Calu3 (cell line): Measurements from ENCODE around the gene DQX1. TPM values are rescaled to one million over a fixed set of nuclear protein-coding genes. Genes with fewer than 3 reads are reported as not detected.

Source experiments
- BruUV-seq: library from RNA; stranded (reverse); fragments of 400-500 nt; replicated peaks from 2 replicates; lab custom pipeline; 2021; lab: Mats Ljungman, UMichigan
- CTCF ChIA-PET: fragments of 300-600 bp; sonication (Branson Sonifier 250); formaldehyde crosslinking; loops from one replicate; lab custom pipeline; 2022; ENCODE audit warnings: antibody characterized with exemption; lab: Charles Lee
- DNase-seq: peaks from one replicate; pipeline ENCODE4 v3.0.0; 2022
- H3K27ac Mint-ChIP-seq: one replicate; pipeline ENCODE4 v1.8.0; 2022; ENCODE audit warnings: mixed read lengths; ENCODE audit not compliant: unreplicated experiment
- H3K27me3 Mint-ChIP-seq: one replicate; pipeline ENCODE4 v1.8.0; 2022; ENCODE audit warnings: mixed read lengths; ENCODE audit not compliant: unreplicated experiment
- H3K36me3 Mint-ChIP-seq: one replicate; pipeline ENCODE4 v1.8.0; 2022; ENCODE audit warnings: mild to moderate bottlenecking, moderate library complexity, mixed read lengths; ENCODE audit not compliant: insufficient read depth, unreplicated experiment
- H3K4me1 Mint-ChIP-seq: one replicate; pipeline ENCODE4 v1.8.0; 2022; ENCODE audit warnings: mild to moderate bottlenecking, low read depth, mixed read lengths; ENCODE audit not compliant: unreplicated experiment
- H3K4me3 Mint-ChIP-seq: one replicate; pipeline ENCODE4 v1.8.0; 2022; ENCODE audit warnings: mild to moderate bottlenecking, low read depth, moderate library complexity, mixed read lengths; ENCODE audit not compliant: unreplicated experiment
- H3K9me3 Mint-ChIP-seq: one replicate; pipeline ENCODE4 v1.8.0; 2022; ENCODE audit warnings: low read depth, mixed read lengths; ENCODE audit not compliant: unreplicated experiment
- CTCF ChIP-seq: fragments of 200-600 bp; IDR thresholded peaks from one replicate; pipeline ENCODE4 v1.8.0; 2022; ENCODE audit warnings: antibody characterized with exemption; ENCODE audit not compliant: unreplicated experiment
- intact Hi-C: fragments of 100-400 bp; cut with micrococcal nuclease; formaldehyde crosslinking; loops from one replicate; pipeline ENCODE4 v1.10.0; 2022; ENCODE audit not compliant: unreplicated experiment
- total RNA-seq: library from RNA; stranded (reverse); gene quantifications from 2 replicates; pipeline ENCODE4 v1.2.3, GENCODE V29; 2022

The DQX1 gene
- total RNA-seq, 1 experiment from 2014 or later: 0.14 TPM

- DNase-seq: no peak
- Mint-ChIP-seq H3K36me3 (no peaks in the 10 kb centered on the region), H3K27me3 (peaks cover 15% of the 10 kb centered on the region), H3K4me1 (no peaks in the 10 kb centered on the region), H3K27ac (no peak overlapping the region), H3K4me3 (no peak overlapping the region), H3K9me3 (no peaks in the 10 kb centered on the region)
- CTCF ChIA-PET: no interaction called here
- intact Hi-C loops: no loop called here
- BruUV-seq: no TSS peak
- no peak for TF ChIP-seq CTCF
Observed at GRCh38 chr2:74542978-74543377, 16.9 kb upstream of the DQX1 start.

DNA sequence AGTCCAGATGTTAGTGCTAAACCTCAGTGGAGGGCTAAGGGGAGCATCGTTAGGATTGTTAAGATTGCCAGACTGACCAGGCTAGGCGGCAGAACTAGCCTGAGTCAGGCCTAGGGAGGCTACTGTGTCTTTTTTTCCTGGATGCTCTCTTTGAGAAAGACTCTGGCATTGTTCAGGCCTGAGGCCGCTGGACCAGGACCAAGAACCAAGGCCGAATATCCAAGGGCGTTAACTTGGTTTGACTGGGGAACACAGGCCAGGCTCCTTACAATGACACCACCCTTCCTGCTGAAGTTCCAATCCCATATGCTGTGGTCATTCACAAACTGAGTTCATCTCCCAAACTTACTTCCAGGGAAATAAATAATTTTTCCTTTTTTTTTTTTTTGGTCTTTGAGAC lies 14.3 kb upstream of the DQX1 start:
- Mint-ChIP-seq H3K27me3 (peaks cover 40% of the 10 kb centered on the region), H3K27ac (no peak overlapping the region), H3K36me3 (no peaks in the 10 kb centered on the region), H3K4me1 (no peaks in the 10 kb centered on the region), H3K4me3 (no peak overlapping the region), H3K9me3 (no peaks in the 10 kb centered on the region)
- CTCF ChIA-PET: no interaction called here
- BruUV-seq: no TSS peak
- intact Hi-C loops: no loop called here
- no peak for TF ChIP-seq CTCF
- no peak for DNase-seq

DNA sequence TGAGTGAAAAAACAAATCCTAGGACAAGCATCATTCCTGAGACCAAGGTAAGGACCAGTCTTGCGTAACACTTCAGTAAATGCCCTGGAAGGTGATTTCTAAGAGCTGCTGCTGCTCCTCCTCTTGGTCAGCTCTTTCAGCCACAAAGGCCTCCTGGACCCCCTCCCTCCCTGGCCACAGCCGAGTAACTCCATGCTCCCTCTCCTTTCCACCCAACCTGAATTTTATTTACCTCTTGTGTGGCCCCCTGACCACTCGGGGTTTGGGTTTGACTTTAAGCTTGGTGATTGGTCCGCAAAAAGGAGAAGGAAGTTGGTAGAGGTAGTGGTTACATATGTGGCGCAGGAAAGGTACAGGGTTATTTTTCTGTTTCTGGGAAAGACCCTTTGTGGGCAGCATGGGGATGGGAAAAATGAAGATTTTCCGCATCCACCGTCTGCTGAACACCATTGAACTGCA lies 12.9 kb upstream of the DQX1 start:
- H3K4me1 Mint-ChIP-seq: no peaks in the 10 kb centered on the region
- no peak overlapping the region for H3K27ac Mint-ChIP-seq

DNA sequence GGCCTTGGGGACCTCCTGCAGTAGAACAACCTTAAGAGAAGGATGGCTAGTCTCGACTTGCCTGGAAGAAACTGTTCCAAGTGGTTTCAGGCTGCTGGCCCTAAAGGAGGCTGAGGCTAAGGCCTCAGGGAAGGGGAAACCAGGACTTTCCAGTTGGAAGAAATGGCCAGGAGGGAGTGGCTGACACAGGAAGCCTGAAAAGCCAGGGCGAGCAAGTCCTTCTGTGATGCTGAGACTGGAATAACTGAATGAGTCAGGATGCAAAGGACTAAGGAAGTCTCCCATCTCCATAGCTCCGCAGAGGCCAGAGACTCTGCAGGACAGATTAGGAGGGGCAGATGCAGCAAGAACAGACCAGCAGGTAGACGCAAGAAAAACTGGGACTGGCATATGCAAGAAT lies 11.1 kb upstream of the DQX1 start:
- TF ChIP-seq CTCF: no peak
- BruUV-seq: no TSS peak
- no peak overlapping the region for H3K27ac Mint-ChIP-seq
- peaks cover 40% of the 10 kb centered on the region for H3K27me3 Mint-ChIP-seq
- H3K36me3 Mint-ChIP-seq: peaks cover 5% of the 10 kb centered on the region
- intact Hi-C loops: loop anchor here (10.0 kb wide), 1 partner anchor 202 kb away; no protein-coding TSS in a partner anchor
- H3K9me3 Mint-ChIP-seq: no peaks in the 10 kb centered on the region
- CTCF ChIA-PET: no interaction called here
- DNase-seq: no peak
- no peak overlapping the region for H3K4me3 Mint-ChIP-seq
- peaks cover 4% of the 10 kb centered on the region for H3K4me1 Mint-ChIP-seq

More for the DNA sequence above, 12.9 kb upstream of the DQX1 start:
- Mint-ChIP-seq H3K4me3 (no peak overlapping the region), H3K27me3 (peaks cover 40% of the 10 kb centered on the region), H3K36me3 (peaks cover 1% of the 10 kb centered on the region), H3K9me3 (no peaks in the 10 kb centered on the region)
- intact Hi-C loops: loop anchor here (10.0 kb wide), 1 partner anchor 204 kb away; no protein-coding TSS in a partner anchor
- no peak for DNase-seq
- no TSS peak for BruUV-seq
- no peak for TF ChIP-seq CTCF
- CTCF ChIA-PET: no interaction called here
